ENCODE data around the gene ANKRD36C.
"Not testable (repeated sequence)": the region's sequence is repeated elsewhere in the genome, so short reads cannot be mapped to it uniquely, and the experiment has no call there.

The ANKRD36C gene

DNA sequence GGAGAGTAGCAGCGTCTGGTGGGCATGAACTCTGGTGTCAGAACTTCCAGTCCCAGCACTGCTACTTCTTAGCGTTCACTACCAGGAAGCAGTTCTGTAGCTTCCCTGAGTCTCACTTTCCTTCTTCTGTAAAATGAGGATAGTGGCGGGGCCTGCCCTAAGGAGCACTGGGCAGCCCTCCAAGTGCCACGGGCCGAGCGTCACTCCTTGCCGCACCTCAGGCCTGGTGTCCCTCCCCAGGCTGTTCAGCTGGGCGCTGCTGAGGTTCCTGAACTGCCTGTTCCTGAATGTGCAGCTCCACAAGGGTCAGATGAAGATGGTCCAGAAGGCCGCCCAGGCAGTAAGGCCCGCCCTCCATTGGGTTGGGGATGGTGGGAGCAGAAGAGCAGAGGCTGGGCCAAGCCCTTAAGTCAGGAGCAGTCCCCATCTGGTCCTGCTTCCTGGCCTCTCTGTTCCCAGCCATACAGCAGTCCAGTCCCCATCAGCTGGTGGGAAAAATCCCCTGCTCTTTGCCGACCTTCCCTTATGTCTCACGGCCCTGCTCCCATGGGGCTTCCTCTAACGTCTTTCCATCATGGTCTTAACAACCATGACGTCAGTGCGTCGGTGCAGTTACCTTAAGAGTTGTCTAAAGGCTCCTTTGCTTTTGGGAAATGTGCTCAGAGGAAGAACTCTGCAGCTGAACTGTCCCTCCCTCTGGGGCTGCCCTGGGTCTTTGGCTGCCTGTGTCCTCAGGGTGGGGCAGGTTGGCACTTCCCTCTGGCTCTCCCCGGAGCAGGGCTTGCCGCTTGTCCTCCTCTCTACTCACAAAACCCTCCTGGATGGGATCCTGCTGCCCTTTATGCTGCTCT, 195.2 kb downstream of the ANKRD36C start:
- not testable (repeated sequence) for DNase-seq

DNA sequence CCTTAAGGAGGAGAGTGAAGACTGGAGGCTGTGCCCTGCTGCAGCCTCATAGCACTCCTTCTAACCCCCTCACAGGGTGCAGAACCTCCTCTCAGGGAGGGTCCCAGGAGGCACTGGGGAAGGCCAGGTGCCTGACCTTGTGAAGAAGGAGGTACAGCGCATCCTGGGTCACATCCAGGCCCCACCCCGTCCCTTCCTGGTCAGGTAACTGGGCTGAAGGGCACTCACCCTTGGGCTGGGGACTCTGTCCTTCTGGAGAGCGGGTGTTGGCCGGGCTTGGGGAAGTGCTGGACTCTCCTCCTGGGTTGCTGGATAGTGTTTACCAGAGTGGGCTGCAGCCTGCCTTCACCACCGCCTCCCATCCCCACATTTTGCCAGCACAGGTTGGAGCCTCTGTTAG, 197.7 kb downstream of the ANKRD36C start:
- not testable (repeated sequence) for DNase-seq

DNA sequence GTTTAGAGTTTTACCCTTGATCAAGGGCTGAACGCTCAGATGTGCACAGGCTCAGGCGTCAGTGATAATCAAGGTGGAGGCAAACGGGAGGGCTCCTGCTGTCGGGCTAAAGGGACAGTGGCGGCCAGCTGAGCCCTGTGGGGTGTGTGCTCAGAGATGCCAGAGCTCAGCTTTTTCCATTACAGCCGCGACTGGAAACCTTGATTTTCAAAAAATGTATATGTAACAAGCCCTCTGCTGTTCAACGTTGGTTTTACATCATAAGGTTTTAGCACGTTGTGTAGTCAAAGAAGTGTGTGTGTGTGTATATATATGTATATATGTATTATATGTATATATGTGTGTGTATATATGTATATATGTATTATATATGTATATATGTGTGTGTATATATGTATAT, 201.4 kb downstream of the ANKRD36C start:
- DNase-seq: not testable (repeated sequence)

DNA sequence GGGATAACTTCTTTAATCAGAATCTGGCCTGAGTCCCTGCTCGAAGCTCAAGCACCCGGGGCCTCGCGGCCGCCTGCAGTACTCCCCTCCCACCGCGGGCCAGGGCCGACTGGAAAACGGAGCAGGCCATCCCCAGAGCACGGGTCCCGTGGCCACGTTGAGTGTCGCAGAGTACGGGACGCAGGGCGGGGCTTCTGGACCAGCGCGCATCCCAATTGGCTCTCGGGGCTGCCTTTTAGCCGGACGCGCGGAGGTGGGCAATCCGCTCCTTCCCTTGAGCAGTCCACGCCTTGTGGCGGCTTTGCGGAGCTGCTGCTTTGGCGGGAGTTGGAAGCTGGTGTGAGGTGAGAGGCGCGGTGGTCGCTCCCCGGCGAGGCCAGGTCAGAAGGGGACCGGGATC, 202.2 kb downstream of the ANKRD36C start:
- not testable (repeated sequence) for DNase-seq

DNA sequence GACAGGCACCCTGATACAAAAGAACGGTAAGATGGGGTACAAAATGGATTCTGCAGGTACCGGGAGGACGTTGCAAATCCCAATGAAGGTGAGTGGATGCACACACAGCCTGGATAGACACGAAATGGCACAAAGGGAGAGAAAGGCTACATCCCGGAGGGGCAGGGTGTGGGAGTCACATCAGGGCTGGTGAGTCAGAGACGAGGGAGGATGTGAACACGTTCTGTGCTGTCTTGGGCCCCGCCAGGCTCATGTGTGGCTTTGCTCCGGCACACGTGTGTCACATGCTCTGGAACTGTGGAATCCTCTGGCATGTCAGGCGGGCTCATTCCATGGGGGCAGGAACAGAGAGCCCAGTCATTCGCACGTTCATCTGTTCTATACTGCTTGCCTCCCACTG, 203.0 kb downstream of the ANKRD36C start:
- not testable (repeated sequence) for DNase-seq
